CD8-positive, alpha-beta memory T cell (primary cell): ENCODE data around the gene NKX2-1. TPM values are rescaled to one million over a fixed set of nuclear protein-coding genes. Genes with fewer than 3 reads are reported as not detected.
"Not testable (repeated sequence)": the region's sequence is repeated elsewhere in the genome, so short reads cannot be mapped to it uniquely, and the experiment has no call there.

Experiments
- CTCF ChIA-PET: fragments of 350-600 bp; sonication (Branson Sonifier 250); formaldehyde crosslinking; loops from one replicate; lab custom pipeline; 2021; ENCODE audit warnings: antibody characterized with exemption; lab: Charles Lee
- POLR2A ChIA-PET: fragments of 350-600 bp; sonication (Branson Sonifier 250); formaldehyde crosslinking; loops from one replicate; lab custom pipeline; 2021; ENCODE audit warnings: antibody characterized with exemption; lab: Charles Lee
- DNase-seq, 5 donors: peaks; one replicate each; pipeline versions ENCODE4 v3.0.0 to v3.0.0-alpha.2; 2020 to 2022; ENCODE audit warnings: mixed read lengths in 1 of 5
- H3K27ac ChIP-seq: one replicate; pipeline ENCODE4 v1.7.0; 2013; ENCODE audit warnings: low read depth, mild to moderate bottlenecking, low read length, moderate library complexity
- H3K27me3 ChIP-seq: 2 replicates; pipeline ENCODE4 v1.7.0; 2013; ENCODE audit warnings: low read length, mild to moderate bottlenecking; ENCODE audit not compliant: insufficient read depth, poor library complexity, severe bottlenecking
- H3K36me3 ChIP-seq: 2 replicates; pipeline ENCODE4 v1.7.0; 2013; ENCODE audit warnings: mild to moderate bottlenecking, low read length, moderate library complexity; ENCODE audit not compliant: insufficient read depth
- H3K4me1 ChIP-seq: 2 replicates; pipeline ENCODE4 v1.7.0; 2013; ENCODE audit warnings: mild to moderate bottlenecking, low read length, moderate library complexity; ENCODE audit not compliant: insufficient read depth
- H3K4me3 ChIP-seq: 2 replicates; pipeline ENCODE4 v1.7.0; 2013; ENCODE audit warnings: mild to moderate bottlenecking, low read length
- H3K9me3 ChIP-seq: 2 replicates; pipeline ENCODE4 v1.7.0; 2013; ENCODE audit warnings: mild to moderate bottlenecking, low read length
- H3K27ac Mint-ChIP-seq, 8 donors: one replicate each; pipeline ENCODE4 v1.8.0; 2020 to 2021; ENCODE audit warnings: mixed read lengths in 8 of 8, mild to moderate bottlenecking in 6 of 8, inconsistent platforms in 3 of 8, moderate library complexity in 3 of 8
- H3K27me3 Mint-ChIP-seq, 2 donors: one replicate each; pipeline ENCODE4 v1.8.0; 2020 to 2021; ENCODE audit warnings: mixed read lengths in 2 of 2, mild to moderate bottlenecking in 1 of 2, moderate library complexity in 1 of 2
- H3K36me3 Mint-ChIP-seq, 3 donors: one replicate each; pipeline ENCODE4 v1.8.0; 2020 to 2021; ENCODE audit warnings: mixed read lengths in 3 of 3, inconsistent platforms in 1 of 3, mild to moderate bottlenecking in 1 of 3
- H3K4me1 Mint-ChIP-seq, 3 donors: one replicate each; pipeline ENCODE4 v1.8.0; 2020 to 2021; ENCODE audit warnings: mixed read lengths in 3 of 3, inconsistent platforms in 1 of 3, mild to moderate bottlenecking in 1 of 3
- H3K4me3 Mint-ChIP-seq, 7 donors: one replicate each; pipeline ENCODE4 v1.8.0; 2020 to 2021; ENCODE audit warnings: mixed read lengths in 7 of 7, mild to moderate bottlenecking in 6 of 7, moderate library complexity in 4 of 7, inconsistent platforms in 2 of 7
- H3K9me3 Mint-ChIP-seq, 5 donors: one replicate each; pipeline ENCODE4 v1.8.0; 2020 to 2022; ENCODE audit warnings: mixed read lengths in 5 of 5, mild to moderate bottlenecking in 3 of 5, moderate library complexity in 2 of 5, inconsistent platforms in 1 of 5
- polyA plus RNA-seq: library from polyadenylated mRNA; unstranded; fragments of 300-500 nt; fragmentation: Illumina TruSeq; gene quantifications from one replicate; pipeline ENCODE4 v1.2.3, GENCODE V29; 2021
- total RNA-seq, 2 experiments: library from RNA; stranded (reverse); gene quantifications; one replicate each; pipeline ENCODE4 v1.2.3, GENCODE V29; 2021

The NKX2-1 gene
- total and polyA plus RNA-seq, 3 experiments from 2014 or later, result not detected

GRCh38 chr14:36493761-36494160 is 26.3 kb downstream of the NKX2-1 start:
- no peaks in the 10 kb centered on the region for H3K4me1 Mint-ChIP-seq
- POLR2A ChIA-PET, result no interaction called here
- H3K27ac ChIP-seq, result no peak overlapping the region
- no peaks in the 10 kb centered on the region for H3K9me3 ChIP-seq
- H3K27ac Mint-ChIP-seq, result no peak overlapping the region
- H3K4me3 Mint-ChIP-seq, result no peak overlapping the region
- H3K27me3 Mint-ChIP-seq, result peaks cover 4 to 44% of the 10 kb centered on the region in 2 donors
- no peak for DNase-seq
- peaks cover 0 to 3% (median 0%) of the 10 kb centered on the region in 5 donors for H3K9me3 Mint-ChIP-seq
- no peaks in the 10 kb centered on the region for H3K36me3 ChIP-seq
- H3K36me3 Mint-ChIP-seq, result no peaks in the 10 kb centered on the region
- no peaks in the 10 kb centered on the region for H3K27me3 ChIP-seq
- no peak overlapping the region for H3K4me3 ChIP-seq
- CTCF ChIA-PET, result no interaction called here
- H3K4me1 ChIP-seq, result no peaks in the 10 kb centered on the region

- POLR2A ChIA-PET, result no interaction called here
- H3K36me3 Mint-ChIP-seq, result no peaks in the 10 kb centered on the region
- H3K4me1 Mint-ChIP-seq, result no peaks in the 10 kb centered on the region
- no peaks in the 10 kb centered on the region for H3K36me3 ChIP-seq
- no peak overlapping the region for H3K27ac ChIP-seq
- no peak overlapping the region for H3K27ac Mint-ChIP-seq
- H3K9me3 Mint-ChIP-seq, result peaks cover 0 to 2% (median 0%) of the 10 kb centered on the region in 5 donors
- no peaks in the 10 kb centered on the region for H3K9me3 ChIP-seq
- H3K4me3 ChIP-seq, result no peak overlapping the region
- H3K4me3 Mint-ChIP-seq, result no peak overlapping the region
- H3K27me3 Mint-ChIP-seq, result peaks cover 0 to 43% of the 10 kb centered on the region in 2 donors
- H3K27me3 ChIP-seq, result no peaks in the 10 kb centered on the region
- CTCF ChIA-PET, result no interaction called here
- DNase-seq, result no peak
- no peaks in the 10 kb centered on the region for H3K4me1 ChIP-seq
Observed at GRCh38 chr14:36485773-36486172, 34.3 kb downstream of the NKX2-1 start.

- H3K4me1 Mint-ChIP-seq, result no peaks in the 10 kb centered on the region
- peaks cover 7 to 19% of the 10 kb centered on the region in 2 donors for H3K27me3 Mint-ChIP-seq
- H3K36me3 Mint-ChIP-seq, result no peaks in the 10 kb centered on the region
- CTCF ChIA-PET, result no interaction called here
- Histone ChIP-seq H3K27me3 (no peaks in the 10 kb centered on the region), H3K4me1 (no peaks in the 10 kb centered on the region), H3K36me3 (no peaks in the 10 kb centered on the region), H3K9me3 (no peaks in the 10 kb centered on the region), H3K27ac (no peak overlapping the region), H3K4me3 (no peak overlapping the region)
- POLR2A ChIA-PET, result no interaction called here
- H3K4me3 Mint-ChIP-seq, result no peak overlapping the region
- no peak overlapping the region for H3K27ac Mint-ChIP-seq
- H3K9me3 Mint-ChIP-seq, result peaks cover 0 to 5% (median 0%) of the 10 kb centered on the region in 5 donors
- no peak for DNase-seq
Observed at GRCh38 chr14:36479344-36479743, 40.7 kb downstream of the NKX2-1 start.

GRCh38 chr14:36478782-36479181 is 41.2 kb downstream of the NKX2-1 start:
- Histone ChIP-seq H3K4me1 (no peaks in the 10 kb centered on the region), H3K27ac (no peak overlapping the region), H3K4me3 (no peak overlapping the region), H3K27me3 (no peaks in the 10 kb centered on the region), H3K36me3 (no peaks in the 10 kb centered on the region), H3K9me3 (no peaks in the 10 kb centered on the region)
- no peak for DNase-seq
- Mint-ChIP-seq H3K4me1 (no peaks in the 10 kb centered on the region), H3K9me3 (peaks cover 0 to 5% (median 0%) of the 10 kb centered on the region in 5 donors), H3K4me3 (no peak overlapping the region), H3K36me3 (no peaks in the 10 kb centered on the region), H3K27me3 (peaks cover 7 to 19% of the 10 kb centered on the region in 2 donors), H3K27ac (no peak overlapping the region)
- ChIA-PET POLR2A (no interaction called here), CTCF (no interaction called here)

GRCh38 chr14:36477266-36477665 is 42.8 kb downstream of the NKX2-1 start:
- peaks cover 7 to 18% of the 10 kb centered on the region in 2 donors for H3K27me3 Mint-ChIP-seq
- ChIA-PET POLR2A (no interaction called here), CTCF (no interaction called here)
- no peaks in the 10 kb centered on the region for H3K36me3 Mint-ChIP-seq
- H3K4me1 Mint-ChIP-seq, result no peaks in the 10 kb centered on the region
- H3K4me3 Mint-ChIP-seq, result no peak overlapping the region
- peaks cover 0 to 5% (median 0%) of the 10 kb centered on the region in 5 donors for H3K9me3 Mint-ChIP-seq
- no peak overlapping the region for H3K27ac ChIP-seq
- H3K4me3 ChIP-seq, result no peak overlapping the region
- H3K27ac Mint-ChIP-seq, result no peak overlapping the region
- H3K9me3 ChIP-seq, result no peaks in the 10 kb centered on the region
- no peaks in the 10 kb centered on the region for H3K36me3 ChIP-seq
- H3K27me3 ChIP-seq, result no peaks in the 10 kb centered on the region
- no peaks in the 10 kb centered on the region for H3K4me1 ChIP-seq
- no peak for DNase-seq

- H3K27me3 ChIP-seq, H3K4me3 Mint-ChIP-seq, H3K4me1 ChIP-seq, DNase-seq, H3K4me3 ChIP-seq, H3K36me3 Mint-ChIP-seq, H3K27me3 Mint-ChIP-seq, H3K27ac ChIP-seq, H3K9me3 Mint-ChIP-seq, H3K9me3 ChIP-seq, H3K27ac Mint-ChIP-seq, H3K4me1 Mint-ChIP-seq, CTCF ChIA-PET, POLR2A ChIA-PET, H3K36me3 ChIP-seq: not testable (repeated sequence)
Observed at GRCh38 chr14:36476061-36476460, 44.0 kb downstream of the NKX2-1 start.

GRCh38 chr14:36474593-36474992 is 45.4 kb downstream of the NKX2-1 start:
- H3K27ac Mint-ChIP-seq, result no peak overlapping the region
- peaks cover 2 to 10% of the 10 kb centered on the region in 2 donors for H3K27me3 Mint-ChIP-seq
- H3K27ac ChIP-seq, result no peak overlapping the region
- no peak overlapping the region for H3K4me3 ChIP-seq
- CTCF ChIA-PET, result no interaction called here
- no peaks in the 10 kb centered on the region for H3K36me3 ChIP-seq
- H3K9me3 ChIP-seq, result no peaks in the 10 kb centered on the region
- H3K4me3 Mint-ChIP-seq, result no peak overlapping the region
- H3K4me1 ChIP-seq, result no peaks in the 10 kb centered on the region
- no peak for DNase-seq
- POLR2A ChIA-PET, result no interaction called here
- no peaks in the 10 kb centered on the region for H3K4me1 Mint-ChIP-seq
- no peaks in the 10 kb centered on the region for H3K27me3 ChIP-seq
- no peaks in the 10 kb centered on the region for H3K36me3 Mint-ChIP-seq
- peaks cover 0 to 5% (median 0%) of the 10 kb centered on the region in 5 donors for H3K9me3 Mint-ChIP-seq

- Mint-ChIP-seq H3K4me3 (no peak overlapping the region), H3K27me3 (peaks cover 0 to 11% of the 10 kb centered on the region in 2 donors), H3K9me3 (peaks cover 0 to 5% (median 0%) of the 10 kb centered on the region in 5 donors), H3K4me1 (no peaks in the 10 kb centered on the region), H3K36me3 (no peaks in the 10 kb centered on the region), H3K27ac (no peak overlapping the region)
- CTCF ChIA-PET, result no interaction called here
- no peaks in the 10 kb centered on the region for H3K36me3 ChIP-seq
- H3K27ac ChIP-seq, result no peak overlapping the region
- POLR2A ChIA-PET, result no interaction called here
- DNase-seq, result no peak
- H3K4me3 ChIP-seq, result no peak overlapping the region
- no peaks in the 10 kb centered on the region for H3K9me3 ChIP-seq
- no peaks in the 10 kb centered on the region for H3K4me1 ChIP-seq
- no peaks in the 10 kb centered on the region for H3K27me3 ChIP-seq
Observed at GRCh38 chr14:36471431-36471830, 48.6 kb downstream of the NKX2-1 start.

- Mint-ChIP-seq H3K27ac (no peak overlapping the region), H3K4me1 (no peaks in the 10 kb centered on the region), H3K4me3 (no peak overlapping the region), H3K36me3 (no peaks in the 10 kb centered on the region), H3K27me3 (peaks cover 5 to 12% of the 10 kb centered on the region in 2 donors), H3K9me3 (peaks cover 0 to 2% (median 0%) of the 10 kb centered on the region in 5 donors)
- Histone ChIP-seq H3K4me3 (no peak overlapping the region), H3K27me3 (no peaks in the 10 kb centered on the region), H3K27ac (no peak overlapping the region), H3K4me1 (no peaks in the 10 kb centered on the region), H3K9me3 (no peaks in the 10 kb centered on the region), H3K36me3 (no peaks in the 10 kb centered on the region)
- CTCF ChIA-PET, result no interaction called here
- no peak for DNase-seq
- POLR2A ChIA-PET, result no interaction called here
Observed at GRCh38 chr14:36467332-36467731, 52.7 kb downstream of the NKX2-1 start.
